Measurements from ENCODE around the gene C1orf56. TPM values are rescaled to one million over a fixed set of nuclear protein-coding genes. Genes with fewer than 3 reads are reported as not detected.

The C1orf56 gene
- total and polyA plus RNA-seq, 2 of the 13 experiments (the other 11 are each of a cell fraction or from before 2014, with no cell fraction given), result 1.5 to 3.2 TPM

GRCh38 chr1:151047591-151047924 is at the start of gene C1orf56 (continued):
- TF ChIP-seq, protein P1, sequence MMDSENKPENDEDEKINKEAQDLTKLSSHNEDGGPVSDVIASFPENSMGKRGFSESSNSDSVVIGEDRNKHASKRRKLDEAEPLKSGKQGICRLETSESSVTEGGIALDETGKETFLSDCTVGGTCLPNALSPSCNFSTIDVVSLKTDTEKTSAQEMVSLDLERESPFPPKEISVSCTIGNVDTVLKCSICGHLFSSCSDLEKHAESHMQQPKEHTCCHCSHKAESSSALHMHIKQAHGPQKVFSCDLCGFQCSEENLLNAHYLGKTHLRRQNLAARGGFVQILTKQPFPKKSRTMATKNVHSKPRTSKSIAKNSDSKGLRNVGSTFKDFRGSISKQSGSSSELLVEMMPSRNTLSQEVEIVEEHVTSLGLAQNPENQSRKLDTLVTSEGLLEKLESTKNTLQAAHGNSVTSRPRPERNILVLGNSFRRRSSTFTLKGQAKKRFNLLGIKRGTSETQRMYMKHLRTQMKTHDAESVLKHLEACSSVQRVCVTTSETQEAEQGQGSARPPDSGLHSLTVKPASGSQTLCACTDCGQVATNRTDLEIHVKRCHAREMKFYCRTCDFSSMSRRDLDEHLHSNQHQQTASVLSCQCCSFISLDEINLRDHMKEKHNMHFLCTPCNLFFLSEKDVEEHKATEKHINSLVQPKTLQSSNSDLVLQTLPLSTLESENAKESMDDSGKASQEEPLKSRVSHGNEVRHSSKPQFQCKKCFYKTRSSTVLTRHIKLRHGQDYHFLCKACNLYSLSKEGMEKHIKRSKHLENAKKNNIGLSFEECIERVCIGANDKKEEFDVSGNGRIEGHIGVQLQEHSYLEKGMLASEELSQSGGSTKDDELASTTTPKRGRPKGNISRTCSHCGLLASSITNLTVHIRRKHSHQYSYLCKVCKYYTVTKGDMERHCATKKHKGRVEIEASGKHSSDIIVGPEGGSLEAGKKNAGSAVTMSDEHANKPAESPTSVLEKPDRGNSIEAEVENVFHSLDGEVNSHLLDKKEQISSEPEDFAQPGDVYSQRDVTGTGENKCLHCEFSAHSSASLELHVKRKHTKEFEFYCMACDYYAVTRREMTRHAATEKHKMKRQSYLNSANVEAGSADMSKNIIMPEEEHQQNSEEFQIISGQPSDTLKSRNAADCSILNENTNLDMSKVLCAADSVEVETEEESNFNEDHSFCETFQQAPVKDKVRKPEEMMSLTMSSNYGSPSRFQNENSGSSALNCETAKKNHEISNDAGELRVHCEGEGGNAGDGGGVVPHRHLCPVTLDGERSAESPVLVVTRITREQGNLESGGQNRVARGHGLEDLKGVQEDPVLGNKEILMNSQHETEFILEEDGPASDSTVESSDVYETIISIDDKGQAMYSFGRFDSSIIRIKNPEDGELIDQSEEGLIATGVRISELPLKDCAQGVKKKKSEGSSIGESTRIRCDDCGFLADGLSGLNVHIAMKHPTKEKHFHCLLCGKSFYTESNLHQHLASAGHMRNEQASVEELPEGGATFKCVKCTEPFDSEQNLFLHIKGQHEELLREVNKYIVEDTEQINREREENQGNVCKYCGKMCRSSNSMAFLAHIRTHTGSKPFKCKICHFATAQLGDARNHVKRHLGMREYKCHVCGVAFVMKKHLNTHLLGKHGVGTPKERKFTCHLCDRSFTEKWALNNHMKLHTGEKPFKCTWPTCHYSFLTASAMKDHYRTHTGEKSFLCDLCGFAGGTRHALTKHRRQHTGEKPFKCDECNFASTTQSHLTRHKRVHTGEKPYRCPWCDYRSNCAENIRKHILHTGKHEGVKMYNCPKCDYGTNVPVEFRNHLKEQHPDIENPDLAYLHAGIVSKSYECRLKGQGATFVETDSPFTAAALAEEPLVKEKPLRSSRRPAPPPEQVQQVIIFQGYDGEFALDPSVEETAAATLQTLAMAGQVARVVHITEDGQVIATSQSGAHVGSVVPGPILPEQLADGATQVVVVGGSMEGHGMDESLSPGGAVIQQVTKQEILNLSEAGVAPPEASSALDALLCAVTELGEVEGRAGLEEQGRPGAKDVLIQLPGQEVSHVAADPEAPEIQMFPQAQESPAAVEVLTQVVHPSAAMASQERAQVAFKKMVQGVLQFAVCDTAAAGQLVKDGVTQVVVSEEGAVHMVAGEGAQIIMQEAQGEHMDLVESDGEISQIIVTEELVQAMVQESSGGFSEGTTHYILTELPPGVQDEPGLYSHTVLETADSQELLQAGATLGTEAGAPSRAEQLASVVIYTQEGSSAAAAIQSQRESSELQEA (CRISPR knock-in tag; IDR thresholded peaks at IDR 0.05; ENCODE audit: not compliant biosample characterization), result no peak
- TF ChIP-seq ZNF800 (CRISPR knock-in tag; IDR thresholded peaks at IDR 0.05) (no peak), KDM6A (CRISPR knock-in tag; IDR thresholded peaks at IDR 0.05; ENCODE audit: low read depth) (no peak), NFIB (CRISPR knock-in tag; IDR thresholded peaks at IDR 0.05; ENCODE audit: borderline replicate concordance) (no peak), ARNT (IDR thresholded peaks at IDR 0.05) (no peak), REL (CRISPR knock-in tag; conservative IDR thresholded peaks at IDR 0.05) (no peak), GTF2F1 (IDR thresholded peaks at IDR 0.05; ENCODE audit: low read length) (no peak), RBM39 (IDR thresholded peaks at IDR 0.05; ENCODE audit: low read depth, low read length, poor library complexity, severe bottlenecking) (no peak), HHEX (CRISPR knock-in tag; IDR thresholded peaks at IDR 0.05) (no peak), PBX2 (CRISPR knock-in tag; IDR thresholded peaks at IDR 0.05) (no peak), THAP9 (CRISPR knock-in tag; IDR thresholded peaks at IDR 0.05; ENCODE audit: borderline replicate concordance) (no peak), HNRNPL (IDR thresholded peaks at IDR 0.05; ENCODE audit: low read depth, low read length) (no peak), ZSCAN21 (CRISPR knock-in tag; IDR thresholded peaks at IDR 0.05; ENCODE audit: borderline replicate concordance) (no peak), TOPORS (CRISPR knock-in tag; IDR thresholded peaks at IDR 0.05) (no peak), ZNF619 (CRISPR knock-in tag; IDR thresholded peaks at IDR 0.05) (no peak), FOXA1 (IDR thresholded peaks at IDR 0.05) (no peak), FOXA1 (CRISPR knock-in tag; IDR thresholded peaks at IDR 0.05) (no peak), ZNF430 (CRISPR knock-in tag; IDR thresholded peaks at IDR 0.05) (no peak)
